Right lobe of liver (tissue), 6 donors: ENCODE results near the gene ADARB2. TPM values are rescaled to one million over a fixed set of nuclear protein-coding genes. Genes with fewer than 3 reads are reported as not detected.

ENCODE experiments used
- ATAC-seq, 4 donors: fragments of 200-7000 bp; cut with Tn5 transposase; one replicate each; pipeline ENCODE4 v1.9.1; 2020; ENCODE audit warnings: mild to moderate bottlenecking in 4 of 4, moderate library complexity in 4 of 4
- DNase-seq, 3 donors: peaks; one replicate each; pipeline ENCODE4 v3.0.0-alpha.2; 2020
- H3K27ac ChIP-seq, 3 donors: fragments of 200-600 bp; one replicate each; pipeline ENCODE4 v1.8.0; 2022
- H3K27me3 ChIP-seq, 2 donors: fragments of 200-600 bp; one replicate each; pipeline ENCODE4 v1.8.0; 2022
- H3K36me3 ChIP-seq, 4 donors: fragments of 200-600 bp; sonication (generic) in 1 of 4; one replicate each; pipeline versions ENCODE4 v1.5.1 to v1.8.0; 2017 to 2022; ENCODE audit warnings: control low read depth in 1 of 4
- H3K4me1 ChIP-seq, 4 donors: fragments of 200-600 bp; sonication (generic) in 1 of 4; one replicate each; pipeline versions ENCODE4 v1.5.1 to v1.8.0; 2017 to 2022; ENCODE audit warnings: control low read depth in 1 of 4
- H3K4me3 ChIP-seq, 3 donors: fragments of 200-600 bp; one replicate each; pipeline ENCODE4 v1.8.0; 2022
- H3K9me3 ChIP-seq, 4 donors: fragments of 200-600 bp; sonication (generic) in 1 of 4; one replicate each; pipeline versions ENCODE4 v1.5.1 to v1.8.0; 2017 to 2022; ENCODE audit warnings: control low read depth in 1 of 4
- POLR2A ChIP-seq: fragments of 450-650 bp; IDR thresholded peaks from one replicate; pipeline ENCODE4 v1.6.1; 2017; ENCODE audit warnings: antibody characterized with exemption, mild to moderate bottlenecking
- WGBS: methylation state at CpG from one replicate; pipeline ENCODE4 v1.1.6; 2018; ENCODE audit warnings: low coverage, low lambda C conversion rate; ENCODE audit not compliant: insufficient coverage; ENCODE audit errors: missing lambda C conversion rate; 5-methylcytosine and 5-hydroxymethylcytosine counted together
- intact Hi-C, 2 donors: fragments of 100-400 bp; cut with DNase I; formaldehyde crosslinking; loops; one replicate each; pipeline versions ENCODE4 v1.11.2 to v1.14.1; 2022
- total RNA-seq, 6 experiments: library from RNA; depleted of rRNA in 2 of 6; stranded (reverse); fragments of >200 nt in 2 of 6; fragmentation: NEBNext Ultra II Directional in 3 of 6; extraction: Animal tissue kit (Norgen Biotek cat#: 25700) in 3 of 6; gene quantifications; one replicate each; pipeline versions ENCODE4 v1.1.0 to v1.2.4, GENCODE V29; 2016 to 2023
- TF ChIP-seq, protein P1 (sequence below), 4 donors: fragments of 200-600 bp in 3 of 4; fragments of 450-650 bp in 1 of 4; IDR thresholded peaks; one replicate each; pipeline versions ENCODE4 v1.5.1 to v1.8.0; 2016 to 2022; ENCODE audit warnings: antibody characterized with exemption in 4 of 4, mild to moderate bottlenecking in 2 of 4
- donor health status: DM: no; HTN: yes; CAD: no.
- donor health status: DM: no; HTN: no; CAD: no.
- donor health status: DM: no; HTN: no; CAD: no.
- donor health status: DM: no; HTN: yes; CAD: no.
- donor health status: DM: no; HTN: yes; CAD: no.

Gene ADARB2
- total RNA-seq, 6 experiments from 2014 or later: 0.07 to 0.68 (median 0.42) TPM

DNA sequence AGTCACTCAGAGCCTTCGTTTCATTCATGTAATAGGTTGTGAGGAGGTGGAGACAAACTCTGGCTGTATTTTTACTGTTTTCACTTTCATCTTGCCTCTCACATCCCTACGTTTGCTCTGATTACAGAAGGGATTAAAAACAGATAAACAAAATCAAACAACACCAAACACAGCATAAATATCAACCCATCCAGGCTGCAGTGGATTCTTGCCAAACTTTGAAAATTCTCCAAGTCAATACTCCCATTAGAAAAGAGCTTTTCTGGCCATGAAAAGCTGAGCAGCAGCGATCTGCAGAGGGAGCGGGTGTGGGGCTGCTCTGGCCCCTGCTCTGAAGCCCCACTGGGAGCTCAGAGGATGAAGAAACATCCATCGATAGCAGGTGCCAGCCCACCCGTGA lies 397.9 kb downstream of the ADARB2 start:
- WGBS: 46% methylated on average over 5 of the region's 6 CpGs
- no peaks in the 10 kb centered on the region for H3K36me3 ChIP-seq
- DNase-seq (no peak), ATAC-seq (no peak)
- H3K9me3 ChIP-seq: no peaks in the 10 kb centered on the region
- H3K27ac ChIP-seq: no peak overlapping the region
- no peaks in the 10 kb centered on the region for H3K4me1 ChIP-seq
- H3K4me3 ChIP-seq: no peak overlapping the region
- TF ChIP-seq, protein P1, sequence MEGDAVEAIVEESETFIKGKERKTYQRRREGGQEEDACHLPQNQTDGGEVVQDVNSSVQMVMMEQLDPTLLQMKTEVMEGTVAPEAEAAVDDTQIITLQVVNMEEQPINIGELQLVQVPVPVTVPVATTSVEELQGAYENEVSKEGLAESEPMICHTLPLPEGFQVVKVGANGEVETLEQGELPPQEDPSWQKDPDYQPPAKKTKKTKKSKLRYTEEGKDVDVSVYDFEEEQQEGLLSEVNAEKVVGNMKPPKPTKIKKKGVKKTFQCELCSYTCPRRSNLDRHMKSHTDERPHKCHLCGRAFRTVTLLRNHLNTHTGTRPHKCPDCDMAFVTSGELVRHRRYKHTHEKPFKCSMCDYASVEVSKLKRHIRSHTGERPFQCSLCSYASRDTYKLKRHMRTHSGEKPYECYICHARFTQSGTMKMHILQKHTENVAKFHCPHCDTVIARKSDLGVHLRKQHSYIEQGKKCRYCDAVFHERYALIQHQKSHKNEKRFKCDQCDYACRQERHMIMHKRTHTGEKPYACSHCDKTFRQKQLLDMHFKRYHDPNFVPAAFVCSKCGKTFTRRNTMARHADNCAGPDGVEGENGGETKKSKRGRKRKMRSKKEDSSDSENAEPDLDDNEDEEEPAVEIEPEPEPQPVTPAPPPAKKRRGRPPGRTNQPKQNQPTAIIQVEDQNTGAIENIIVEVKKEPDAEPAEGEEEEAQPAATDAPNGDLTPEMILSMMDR (IDR thresholded peaks at IDR 0.05): no peak
- TF ChIP-seq POLR2A: no peak
- intact Hi-C loops: no loop called here
- no peaks in the 10 kb centered on the region for H3K27me3 ChIP-seq

DNA sequence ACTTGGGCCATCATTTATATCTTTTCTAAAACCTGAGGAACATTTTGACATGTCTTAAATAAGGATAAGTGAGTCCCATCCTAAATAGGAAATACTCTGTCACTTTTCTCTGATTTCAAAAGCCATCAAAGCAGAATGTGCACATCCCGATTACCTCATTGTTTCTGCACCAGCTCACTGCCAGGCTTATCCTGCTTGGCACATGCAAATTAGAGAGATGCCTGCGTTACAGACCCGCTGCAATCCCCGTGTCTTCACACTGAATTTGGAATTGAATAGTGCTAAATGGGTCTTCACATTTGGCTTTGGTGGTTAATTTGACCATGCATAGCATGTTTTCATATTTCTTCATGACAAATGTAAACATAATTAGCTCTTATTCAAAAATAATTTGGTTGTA lies 401.7 kb downstream of the ADARB2 start:
- H3K4me3 ChIP-seq: no peak overlapping the region
- no peaks in the 10 kb centered on the region for H3K36me3 ChIP-seq
- no peak for TF ChIP-seq POLR2A
- TF ChIP-seq, protein P1 (IDR thresholded peaks at IDR 0.05): no peak
- ATAC-seq (no peak), DNase-seq (no peak)
- no peaks in the 10 kb centered on the region for H3K9me3 ChIP-seq
- WGBS: 32% methylated on average over 4 of the region's 4 CpGs
- H3K4me1 ChIP-seq: no peaks in the 10 kb centered on the region
- no peak overlapping the region for H3K27ac ChIP-seq
- intact Hi-C loops: no loop called here
- no peaks in the 10 kb centered on the region for H3K27me3 ChIP-seq

DNA sequence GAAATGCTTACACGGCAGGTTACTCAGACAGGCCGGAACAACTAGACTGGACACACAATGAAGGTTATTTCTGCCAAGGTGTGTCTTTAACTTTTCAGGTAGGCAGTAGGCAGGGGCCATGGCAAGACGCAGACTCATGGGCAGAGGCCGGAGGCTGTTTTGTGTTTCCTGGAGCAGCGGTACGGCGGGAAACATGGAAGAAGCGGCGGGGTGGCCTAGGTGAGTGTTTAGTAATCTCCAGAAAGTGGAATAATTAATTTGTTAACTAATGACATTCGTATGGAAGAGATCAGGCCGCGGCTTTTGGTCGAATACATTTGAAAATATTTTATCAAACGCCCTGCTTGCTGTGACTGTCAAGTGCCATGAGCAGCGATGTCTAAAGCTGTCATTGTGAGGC lies 403.3 kb downstream of the ADARB2 start:
- DNase-seq (no peak), ATAC-seq (no peak)
- H3K27me3 ChIP-seq: no peaks in the 10 kb centered on the region
- no peaks in the 10 kb centered on the region for H3K4me1 ChIP-seq
- WGBS: 65% methylated on average over 8 of the region's 15 CpGs
- intact Hi-C loops: no loop called here
- no peak overlapping the region for H3K4me3 ChIP-seq
- H3K36me3 ChIP-seq: no peaks in the 10 kb centered on the region
- H3K9me3 ChIP-seq: no peaks in the 10 kb centered on the region
- TF ChIP-seq, protein P1 (IDR thresholded peaks at IDR 0.05): no peak
- TF ChIP-seq POLR2A: no peak
- H3K27ac ChIP-seq: no peak overlapping the region

DNA sequence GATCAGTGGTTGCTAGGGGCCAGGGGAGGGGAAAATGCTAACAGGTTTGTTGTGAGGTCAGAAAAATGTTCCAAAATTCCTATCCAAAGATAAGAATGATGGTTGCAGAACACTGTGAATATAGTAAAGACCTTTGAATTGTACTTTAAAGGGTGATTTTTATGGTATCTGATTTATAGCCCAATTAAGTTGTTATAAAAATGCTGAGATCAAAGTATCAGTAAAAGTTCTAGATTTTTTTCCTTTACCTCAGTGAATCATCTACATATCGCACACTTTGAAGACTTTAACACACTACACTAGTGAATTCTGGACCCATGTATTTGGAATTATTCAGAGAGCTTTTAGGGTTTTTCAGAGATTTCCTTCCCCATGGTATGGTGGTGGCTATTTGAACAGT lies 405.8 kb downstream of the ADARB2 start:
- DNase-seq (no peak), ATAC-seq (no peak)
- Histone ChIP-seq H3K27ac (no peak overlapping the region), H3K27me3 (no peaks in the 10 kb centered on the region), H3K4me3 (no peak overlapping the region), H3K36me3 (no peaks in the 10 kb centered on the region), H3K9me3 (no peaks in the 10 kb centered on the region), H3K4me1 (no peaks in the 10 kb centered on the region)
- TF ChIP-seq, protein P1 (IDR thresholded peaks at IDR 0.05): no peak
- no peak for TF ChIP-seq POLR2A
- WGBS: 64% methylated on average over 1 of the region's 1 CpG
- intact Hi-C loops: no loop called here

DNA sequence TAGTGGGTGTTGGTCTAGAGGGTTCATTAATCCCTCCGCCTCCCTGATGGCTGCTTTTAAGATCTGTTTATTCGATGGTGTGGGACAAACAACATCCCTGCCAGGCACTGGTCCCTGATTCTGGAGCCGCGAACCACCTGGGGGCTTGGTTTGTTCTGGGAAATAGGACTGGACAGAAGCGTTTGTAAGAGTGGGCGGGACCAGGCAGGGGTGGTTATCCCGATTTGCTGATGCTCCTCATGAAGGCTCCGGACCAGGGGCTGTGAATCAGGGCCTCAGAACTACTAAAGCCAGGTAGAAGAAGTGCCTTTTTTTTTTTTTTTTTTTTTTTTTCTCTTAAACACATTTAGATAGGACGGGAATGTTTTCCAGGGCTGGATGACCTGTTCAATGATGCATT lies 407.7 kb downstream of the ADARB2 start:
- no peak for ATAC-seq
- no peaks in the 10 kb centered on the region for H3K4me1 ChIP-seq

More for the DNA sequence above, 407.7 kb downstream of the ADARB2 start:
- 59% methylated on average over 3 of the region's 9 CpGs for WGBS
- intact Hi-C loops: no loop called here
- Histone ChIP-seq H3K9me3 (no peaks in the 10 kb centered on the region), H3K27me3 (no peaks in the 10 kb centered on the region), H3K4me3 (no peak overlapping the region), H3K36me3 (no peaks in the 10 kb centered on the region), H3K27ac (no peak overlapping the region)
- DNase-seq: no peak
- no peak for TF ChIP-seq POLR2A
- TF ChIP-seq, protein P1 (IDR thresholded peaks at IDR 0.05): no peak
